K562 (cell line): ENCODE measurements around the gene SLC4A4. TPM values are rescaled to one million over a fixed set of nuclear protein-coding genes. Genes with fewer than 3 reads are reported as not detected.

Source experiments
- ATAC-seq: fragments of 200-7000 bp; cut with Tn5 transposase; 3 replicates; pipeline ENCODE4 v1.9.1; 2020; ENCODE audit warnings: moderate library complexity
- BruUV-seq: library from RNA; stranded (reverse); fragments of 400-500 nt; replicated peaks from 2 replicates; lab custom pipeline; 2021; lab: Mats Ljungman, UMichigan
- CTCF ChIA-PET: fragments of 300-600 bp; formaldehyde crosslinking; extraction: SDS; loops from one replicate; lab custom pipeline; 2021; ENCODE audit warnings: low intra/inter-chr PET ratio; lab: Yijun Ruan, JAX
- POLR2A ChIA-PET: fragments of 300-600, 350-650 bp; sonication (Branson Sonifier 250); formaldehyde crosslinking; extraction: SDS; loops from one replicate; lab custom pipeline; 2021; ENCODE audit warnings: antibody characterized with exemption, inconsistent platforms; lab: Yijun Ruan, JAX
- DNase-seq, 4 experiments: peaks; one replicate each; pipeline versions ENCODE4 v3.0.0 to v3.0.0-alpha.2; 2011 to 2018; ENCODE audit warnings: low spot score in 3 of 4, mixed read lengths in 3 of 4; ENCODE audit errors: extremely low read depth in 1 of 4
- FAIRE-seq: peaks from 2 replicates; lab custom pipeline; 2011; peaks lifted over from hg19 to GRCh38; lab: Jason Lieb, UNC
- H2AFZ ChIP-seq: 2 replicates; pipeline ENCODE4 v1.6.0; 2011; ENCODE audit warnings: low read depth, low read length, control low read depth, inconsistent platforms
- H3K27ac ChIP-seq: fragments of 200-600 bp; 3 replicates; pipeline ENCODE4 v1.8.0; 2011; ENCODE audit warnings: low read depth, mild to moderate bottlenecking, control low read depth, inconsistent platforms, low read length, moderate library complexity, mixed read lengths; ENCODE audit errors: extremely low read depth
- H3K27me3 ChIP-seq, 2 experiments: fragments of 300-600 bp in 1 of 2; 2 replicates in 1 of 2; 3 replicates in 1 of 2; pipeline versions ENCODE4 v1.6.0 to v1.8.0; 2011; ENCODE audit warnings: inconsistent platforms in 2 of 2, low read length in 2 of 2, mild to moderate bottlenecking in 1 of 2, mixed read lengths in 1 of 2, moderate library complexity in 1 of 2; ENCODE audit not compliant: control insufficient read depth in 2 of 2, insufficient read depth in 2 of 2
- H3K36me3 ChIP-seq: fragments of 300-600 bp; 3 replicates; pipeline ENCODE4 v1.8.0; 2011; ENCODE audit warnings: mild to moderate bottlenecking, low read length, inconsistent platforms; ENCODE audit not compliant: control insufficient read depth, insufficient read depth
- H3K4me1 ChIP-seq, 2 experiments: fragments of 200-600 bp in 1 of 2; replicated peaks in 1 of 2; 2 replicates in 1 of 2; 3 replicates in 1 of 2; pipeline versions ENCODE4 v1.5.1 to v1.8.0; 2011; ENCODE audit warnings: inconsistent platforms in 2 of 2, low read length in 2 of 2, mild to moderate bottlenecking in 1 of 2, mixed read lengths in 1 of 2, moderate library complexity in 1 of 2; ENCODE audit not compliant: control insufficient read depth in 2 of 2, insufficient read depth in 2 of 2
- H3K4me2 ChIP-seq: 2 replicates; pipeline ENCODE4 v1.6.1; 2011; ENCODE audit warnings: low read length, control low read depth, inconsistent platforms, mixed read lengths; ENCODE audit not compliant: insufficient read depth
- H3K4me3 ChIP-seq: fragments of 200-600 bp; sonication (generic), shearing (Covaris generic); 2 replicates; pipeline ENCODE4 v1.5.1; 2016; ENCODE audit warnings: control low read depth, inconsistent platforms
- H3K79me2 ChIP-seq: fragments of 200-600 bp; 3 replicates; pipeline ENCODE4 v1.8.0; 2011; ENCODE audit warnings: low read length, inconsistent platforms; ENCODE audit not compliant: control insufficient read depth, insufficient read depth
- H3K9ac ChIP-seq, 2 experiments: 2 replicates each; pipeline versions ENCODE4 v1.6.0 to v1.6.1; 2011; ENCODE audit warnings: low read depth in 2 of 2, low read length in 2 of 2, control low read depth in 1 of 2, inconsistent platforms in 1 of 2, mild to moderate bottlenecking in 1 of 2, mixed read lengths in 1 of 2; ENCODE audit not compliant: insufficient read depth in 1 of 2
- H3K9me1 ChIP-seq: one replicate; pipeline ENCODE4 v1.6.0; 2011; ENCODE audit warnings: inconsistent platforms, mild to moderate bottlenecking, low read length, moderate library complexity; ENCODE audit not compliant: control insufficient read depth, insufficient read depth
- H3K9me3 ChIP-seq: replicated peaks from 2 replicates; pipeline ENCODE4 v1.5.1; 2011; ENCODE audit warnings: low read depth, low read length, inconsistent platforms; ENCODE audit not compliant: control insufficient read depth, insufficient read depth
- H4K20me1 ChIP-seq: replicated peaks from 2 replicates; pipeline ENCODE4 v1.6.1; 2011; ENCODE audit warnings: low read length, inconsistent platforms, mixed read lengths; ENCODE audit not compliant: control insufficient read depth, insufficient read depth
- BRD4 ChIP-seq: fragments of 200-600 bp; sonication (generic); IDR thresholded peaks from 2 replicates; pipeline ENCODE4 v1.6.1; 2017; ENCODE audit warnings: inconsistent platforms
- KDM2B ChIP-seq: fragments of 250-450 bp; sonication (Bioruptor Pico); IDR thresholded peaks from 2 replicates; pipeline ENCODE4 v1.8.0; 2021; ENCODE audit warnings: mild to moderate bottlenecking, moderate library complexity
- NFIX ChIP-seq: fragments of 250-450 bp; sonication (Bioruptor Pico); IDR thresholded peaks from 2 replicates; pipeline ENCODE4 v1.4.0; 2020; ENCODE audit warnings: low read depth, mild to moderate bottlenecking, moderate library complexity
- PML ChIP-seq: IDR thresholded peaks from 2 replicates; pipeline ENCODE4 v1.6.1; 2012; ENCODE audit warnings: low read length, inconsistent platforms
- ZC3H11A ChIP-seq: IDR thresholded peaks from 2 replicates; pipeline ENCODE4 v1.6.1; 2012; ENCODE audit warnings: low read depth, low read length, improper control_type of control experiment
- WGBS: fragments of 100-300 bp; shearing (Covaris generic); methylation state at CpG from one replicate; pipeline ENCODE4 v1.1.6; 2016; ENCODE audit warnings: low coverage, mixed read lengths; ENCODE audit not compliant: insufficient coverage; ENCODE audit errors: missing lambda C conversion rate; 5-methylcytosine and 5-hydroxymethylcytosine counted together
- in situ Hi-C: fragments of 300-500 bp; cut with MboI; formaldehyde crosslinking; loops from 4 replicates; pipeline ENCODE4 v1.15.0; 2018; ENCODE audit warnings: inconsistent platforms, mixed read lengths
- intact Hi-C: fragments of 100-400 bp; cut with micrococcal nuclease; formaldehyde crosslinking; loops from 2 replicates; pipeline ENCODE4 v1.14.2; 2022
- polyA plus RNA-seq, 8 experiments: library from polyadenylated mRNA; depleted of rRNA in 4 of 8; stranded (reverse) in 5 of 8; unstranded in 3 of 8; fragments of >200 nt; fragmentation: Nextera tagmentation in 2 of 8; fragmentation: Illumina TruSeq in 1 of 8; extraction: Ambion mirVana in 2 of 8; extraction: Trizol in 1 of 8; gene quantifications; 2 replicates each; pipeline versions ENCODE4 v1.2.1 to v1.2.3, GENCODE V29; 2011 to 2014; ENCODE audit warnings: inconsistent platforms in 1 of 8, missing spikeins in 1 of 8
- total RNA-seq, 7 experiments: library from RNA; depleted of rRNA in 6 of 7; stranded (reverse); fragments of >200 nt in 6 of 7; fragmentation: Illumina TruSeq in 2 of 7; extraction: Trizol in 2 of 7; gene quantifications; 2 replicates each; pipeline versions ENCODE4 v1.2.1 to v1.2.3, GENCODE V29; 2011 to 2021; ENCODE audit warnings: low replicate concordance in 1 of 7
- TF ChIP-seq, protein P1 (sequence below): sonication (generic); formaldehyde crosslinking; IDR thresholded peaks from 2 replicates; pipeline ENCODE4 v1.8.0; 2022; ENCODE audit warnings: missing genetic modification reagents, mild to moderate bottlenecking, borderline replicate concordance
- TF ChIP-seq, protein P2 (sequence below), 3 experiments: fragments of 200-800 bp in 1 of 3; sonication (Bioruptor generic) in 1 of 3; sonication (generic) in 1 of 3; formaldehyde crosslinking in 1 of 3; IDR thresholded peaks; 2 replicates each; pipeline versions ENCODE4 v1.6.1 to v1.8.0; 2016 to 2022; ENCODE audit warnings: mild to moderate bottlenecking in 2 of 3, missing compliant biosample characterization in 2 of 3, missing genetic modification characterization in 2 of 3, missing genetic modification reagents in 1 of 3
- TF ChIP-seq, protein P3 (sequence below): fragments of 450-650 bp; IDR thresholded peaks from 2 replicates; pipeline ENCODE4 v1.6.1; 2016; ENCODE audit warnings: low read depth
- TF ChIP-seq, protein P4 (sequence below): fragments of 450-650 bp; formaldehyde crosslinking; IDR thresholded peaks from 2 replicates; pipeline ENCODE4 v1.4.0; 2020; ENCODE audit warnings: mild to moderate bottlenecking, mixed read lengths

SLC4A4 gene
- total and polyA plus RNA-seq, 9 of the 15 experiments (the other 6 are each of a cell fraction or from before 2014, with no cell fraction given): 0.01 to 0.18 (median 0.07) TPM; not detected in 2

DNA sequence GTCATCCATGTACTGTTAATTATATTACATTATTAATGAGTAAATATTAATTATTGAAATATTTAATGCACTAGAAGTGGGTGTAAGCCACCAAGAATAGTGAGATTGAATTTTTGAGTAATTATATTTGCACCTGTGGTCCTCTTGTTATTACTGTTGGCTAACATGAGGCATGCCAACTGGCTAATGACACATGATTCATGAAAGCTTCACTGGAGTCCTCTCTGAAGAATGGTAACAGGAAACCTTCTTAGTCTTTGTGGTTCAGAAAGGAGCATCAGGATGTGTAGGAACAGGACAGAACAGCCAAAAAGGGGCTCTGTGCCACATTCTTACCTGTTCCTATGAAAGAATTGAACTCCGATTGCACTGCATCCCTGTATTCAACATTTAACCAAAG is 65.2 kb downstream of the SLC4A4 start:
- H3K9ac ChIP-seq: no peak overlapping the region
- H3K27me3 ChIP-seq: no peaks in the 10 kb centered on the region
- no peak overlapping the region for H3K27ac ChIP-seq
- H3K4me1 ChIP-seq: peaks cover 0 to 14% of the 10 kb centered on the region in 2 experiments; a peak in 3 of 5 replicates
- H3K4me2 ChIP-seq: no peak overlapping the region
- peaks cover 4% of the 10 kb centered on the region; the same call in 1 of the 2 replicates for H3K9me3 ChIP-seq
- no peak overlapping the region for H3K4me3 ChIP-seq
- no TSS peak for BruUV-seq
- in situ Hi-C loops: no loop called here
- intact Hi-C loops: no loop called here
- no peak for DNase-seq
- H2AFZ ChIP-seq: no peak overlapping the region
- CTCF ChIA-PET: no interaction called here
- no peak for FAIRE-seq
- no peaks in the 10 kb centered on the region for H3K9me1 ChIP-seq
- no peaks in the 10 kb centered on the region for H4K20me1 ChIP-seq
- H3K36me3 ChIP-seq: no peaks in the 10 kb centered on the region
- no peak for ATAC-seq
- H3K79me2 ChIP-seq: no peaks in the 10 kb centered on the region
- WGBS: 22% methylated on average over 1 of the region's 1 CpG
- POLR2A ChIA-PET: no interaction called here
- no peak for TF ChIP-seq ZC3H11A
- TF ChIP-seq KDM2B (CRISPR knock-in tag): no peak
- TF ChIP-seq, protein P1, sequence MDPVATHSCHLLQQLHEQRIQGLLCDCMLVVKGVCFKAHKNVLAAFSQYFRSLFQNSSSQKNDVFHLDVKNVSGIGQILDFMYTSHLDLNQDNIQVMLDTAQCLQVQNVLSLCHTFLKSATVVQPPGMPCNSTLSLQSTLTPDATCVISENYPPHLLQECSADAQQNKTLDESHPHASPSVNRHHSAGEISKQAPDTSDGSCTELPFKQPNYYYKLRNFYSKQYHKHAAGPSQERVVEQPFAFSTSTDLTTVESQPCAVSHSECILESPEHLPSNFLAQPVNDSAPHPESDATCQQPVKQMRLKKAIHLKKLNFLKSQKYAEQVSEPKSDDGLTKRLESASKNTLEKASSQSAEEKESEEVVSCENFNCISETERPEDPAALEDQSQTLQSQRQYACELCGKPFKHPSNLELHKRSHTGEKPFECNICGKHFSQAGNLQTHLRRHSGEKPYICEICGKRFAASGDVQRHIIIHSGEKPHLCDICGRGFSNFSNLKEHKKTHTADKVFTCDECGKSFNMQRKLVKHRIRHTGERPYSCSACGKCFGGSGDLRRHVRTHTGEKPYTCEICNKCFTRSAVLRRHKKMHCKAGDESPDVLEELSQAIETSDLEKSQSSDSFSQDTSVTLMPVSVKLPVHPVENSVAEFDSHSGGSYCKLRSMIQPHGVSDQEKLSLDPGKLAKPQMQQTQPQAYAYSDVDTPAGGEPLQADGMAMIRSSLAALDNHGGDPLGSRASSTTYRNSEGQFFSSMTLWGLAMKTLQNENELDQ: no peak
- no peak for TF ChIP-seq BRD4
- TF ChIP-seq, protein P2, sequence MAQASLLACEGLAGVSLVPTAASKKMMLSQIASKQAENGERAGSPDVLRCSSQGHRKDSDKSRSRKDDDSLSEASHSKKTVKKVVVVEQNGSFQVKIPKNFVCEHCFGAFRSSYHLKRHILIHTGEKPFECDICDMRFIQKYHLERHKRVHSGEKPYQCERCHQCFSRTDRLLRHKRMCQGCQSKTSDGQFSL (CRISPR knock-in tag; IDR thresholded peaks at IDR 0.05): no peak
- TF ChIP-seq, protein P2 (tag; IDR thresholded peaks at IDR 0.05): no peak
- no peak for TF ChIP-seq NFIX (CRISPR knock-in tag)
- TF ChIP-seq, protein P3, sequence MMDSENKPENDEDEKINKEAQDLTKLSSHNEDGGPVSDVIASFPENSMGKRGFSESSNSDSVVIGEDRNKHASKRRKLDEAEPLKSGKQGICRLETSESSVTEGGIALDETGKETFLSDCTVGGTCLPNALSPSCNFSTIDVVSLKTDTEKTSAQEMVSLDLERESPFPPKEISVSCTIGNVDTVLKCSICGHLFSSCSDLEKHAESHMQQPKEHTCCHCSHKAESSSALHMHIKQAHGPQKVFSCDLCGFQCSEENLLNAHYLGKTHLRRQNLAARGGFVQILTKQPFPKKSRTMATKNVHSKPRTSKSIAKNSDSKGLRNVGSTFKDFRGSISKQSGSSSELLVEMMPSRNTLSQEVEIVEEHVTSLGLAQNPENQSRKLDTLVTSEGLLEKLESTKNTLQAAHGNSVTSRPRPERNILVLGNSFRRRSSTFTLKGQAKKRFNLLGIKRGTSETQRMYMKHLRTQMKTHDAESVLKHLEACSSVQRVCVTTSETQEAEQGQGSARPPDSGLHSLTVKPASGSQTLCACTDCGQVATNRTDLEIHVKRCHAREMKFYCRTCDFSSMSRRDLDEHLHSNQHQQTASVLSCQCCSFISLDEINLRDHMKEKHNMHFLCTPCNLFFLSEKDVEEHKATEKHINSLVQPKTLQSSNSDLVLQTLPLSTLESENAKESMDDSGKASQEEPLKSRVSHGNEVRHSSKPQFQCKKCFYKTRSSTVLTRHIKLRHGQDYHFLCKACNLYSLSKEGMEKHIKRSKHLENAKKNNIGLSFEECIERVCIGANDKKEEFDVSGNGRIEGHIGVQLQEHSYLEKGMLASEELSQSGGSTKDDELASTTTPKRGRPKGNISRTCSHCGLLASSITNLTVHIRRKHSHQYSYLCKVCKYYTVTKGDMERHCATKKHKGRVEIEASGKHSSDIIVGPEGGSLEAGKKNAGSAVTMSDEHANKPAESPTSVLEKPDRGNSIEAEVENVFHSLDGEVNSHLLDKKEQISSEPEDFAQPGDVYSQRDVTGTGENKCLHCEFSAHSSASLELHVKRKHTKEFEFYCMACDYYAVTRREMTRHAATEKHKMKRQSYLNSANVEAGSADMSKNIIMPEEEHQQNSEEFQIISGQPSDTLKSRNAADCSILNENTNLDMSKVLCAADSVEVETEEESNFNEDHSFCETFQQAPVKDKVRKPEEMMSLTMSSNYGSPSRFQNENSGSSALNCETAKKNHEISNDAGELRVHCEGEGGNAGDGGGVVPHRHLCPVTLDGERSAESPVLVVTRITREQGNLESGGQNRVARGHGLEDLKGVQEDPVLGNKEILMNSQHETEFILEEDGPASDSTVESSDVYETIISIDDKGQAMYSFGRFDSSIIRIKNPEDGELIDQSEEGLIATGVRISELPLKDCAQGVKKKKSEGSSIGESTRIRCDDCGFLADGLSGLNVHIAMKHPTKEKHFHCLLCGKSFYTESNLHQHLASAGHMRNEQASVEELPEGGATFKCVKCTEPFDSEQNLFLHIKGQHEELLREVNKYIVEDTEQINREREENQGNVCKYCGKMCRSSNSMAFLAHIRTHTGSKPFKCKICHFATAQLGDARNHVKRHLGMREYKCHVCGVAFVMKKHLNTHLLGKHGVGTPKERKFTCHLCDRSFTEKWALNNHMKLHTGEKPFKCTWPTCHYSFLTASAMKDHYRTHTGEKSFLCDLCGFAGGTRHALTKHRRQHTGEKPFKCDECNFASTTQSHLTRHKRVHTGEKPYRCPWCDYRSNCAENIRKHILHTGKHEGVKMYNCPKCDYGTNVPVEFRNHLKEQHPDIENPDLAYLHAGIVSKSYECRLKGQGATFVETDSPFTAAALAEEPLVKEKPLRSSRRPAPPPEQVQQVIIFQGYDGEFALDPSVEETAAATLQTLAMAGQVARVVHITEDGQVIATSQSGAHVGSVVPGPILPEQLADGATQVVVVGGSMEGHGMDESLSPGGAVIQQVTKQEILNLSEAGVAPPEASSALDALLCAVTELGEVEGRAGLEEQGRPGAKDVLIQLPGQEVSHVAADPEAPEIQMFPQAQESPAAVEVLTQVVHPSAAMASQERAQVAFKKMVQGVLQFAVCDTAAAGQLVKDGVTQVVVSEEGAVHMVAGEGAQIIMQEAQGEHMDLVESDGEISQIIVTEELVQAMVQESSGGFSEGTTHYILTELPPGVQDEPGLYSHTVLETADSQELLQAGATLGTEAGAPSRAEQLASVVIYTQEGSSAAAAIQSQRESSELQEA: no peak
- TF ChIP-seq PML: no peak
- TF ChIP-seq, protein P4, sequence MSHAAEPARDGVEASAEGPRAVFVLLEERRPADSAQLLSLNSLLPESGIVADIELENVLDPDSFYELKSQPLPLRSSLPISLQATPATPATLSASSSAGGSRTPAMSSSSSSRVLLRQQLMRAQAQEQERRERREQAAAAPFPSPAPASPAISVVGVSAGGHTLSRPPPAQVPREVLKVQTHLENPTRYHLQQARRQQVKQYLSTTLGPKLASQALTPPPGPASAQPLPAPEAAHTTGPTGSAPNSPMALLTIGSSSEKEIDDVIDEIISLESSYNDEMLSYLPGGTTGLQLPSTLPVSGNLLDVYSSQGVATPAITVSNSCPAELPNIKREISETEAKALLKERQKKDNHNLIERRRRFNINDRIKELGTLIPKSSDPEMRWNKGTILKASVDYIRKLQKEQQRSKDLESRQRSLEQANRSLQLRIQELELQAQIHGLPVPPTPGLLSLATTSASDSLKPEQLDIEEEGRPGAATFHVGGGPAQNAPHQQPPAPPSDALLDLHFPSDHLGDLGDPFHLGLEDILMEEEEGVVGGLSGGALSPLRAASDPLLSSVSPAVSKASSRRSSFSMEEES (CRISPR knock-in tag): no peak
